HepG2 (cell line): ENCODE data around the gene GAD2. TPM values are rescaled to one million over a fixed set of nuclear protein-coding genes. Genes with fewer than 3 reads are reported as not detected.
A peak's percentile ranks its signal among the peaks of the same experiment; 100 is the strongest.
"Not testable (repeated sequence)": the region's sequence is repeated elsewhere in the genome, so short reads cannot be mapped to it uniquely, and the experiment has no call there.

Experiments used
- FOXP4 ChIP-seq: sonication (generic); formaldehyde crosslinking; IDR thresholded peaks from 2 replicates; pipeline ENCODE4 v1.4.0; 2020; ENCODE audit warnings: missing genetic modification reagents
- HNF4G ChIP-seq, 2 experiments: sonication (generic) in 1 of 2; formaldehyde crosslinking in 1 of 2; IDR thresholded peaks; 2 replicates each; pipeline versions ENCODE4 v1.4.0 to v1.6.1; 2011 to 2020; ENCODE audit warnings: borderline replicate concordance in 2 of 2, low read depth in 2 of 2, mild to moderate bottlenecking in 2 of 2, low read length in 1 of 2, missing genetic modification reagents in 1 of 2, moderate library complexity in 1 of 2
- NCOA2 ChIP-seq: sonication (generic); formaldehyde crosslinking; IDR thresholded peaks from 2 replicates; pipeline ENCODE4 v1.8.0; 2022; ENCODE audit warnings: inconsistent platforms
- NR2F6 ChIP-seq, 2 experiments: IDR thresholded peaks; 2 replicates each; pipeline ENCODE4 v1.6.1; 2016; ENCODE audit warnings: antibody characterized with exemption in 1 of 2, mild to moderate bottlenecking in 1 of 2
- RARA ChIP-seq: IDR thresholded peaks from 2 replicates; pipeline ENCODE4 v1.6.1; 2016; ENCODE audit warnings: missing genetic modification reagents, missing compliant biosample characterization
- SOX13 ChIP-seq, 3 experiments: fragments of 450-650 bp in 1 of 3; sonication (generic) in 1 of 3; formaldehyde crosslinking in 1 of 3; IDR thresholded peaks in 2 of 3; conservative IDR thresholded peaks in 1 of 3; 2 replicates each; pipeline versions ENCODE4 v1.5.0 to v1.6.1; 2016 to 2020; ENCODE audit warnings: antibody characterized with exemption in 1 of 3, mild to moderate bottlenecking in 1 of 3, missing compliant biosample characterization in 1 of 3, missing genetic modification reagents in 1 of 3, moderate library complexity in 1 of 3
- TRIM24 ChIP-seq: sonication (generic); formaldehyde crosslinking; IDR thresholded peaks from 2 replicates; pipeline ENCODE4 v1.8.0; 2022; ENCODE audit warnings: mild to moderate bottlenecking, missing genetic modification reagents
- polyA plus RNA-seq, 8 experiments: library from polyadenylated mRNA; depleted of rRNA in 3 of 8; stranded (reverse) in 7 of 8; unstranded in 1 of 8; fragments of >200 nt; fragmentation: Illumina TruSeq in 4 of 8; extraction: Trizol in 4 of 8; gene quantifications; 2 replicates each; pipeline versions ENCODE4 v1.2.1 to v1.2.3, GENCODE V29; 2011 to 2016; ENCODE audit warnings: low read depth in 4 of 8, missing spikeins in 1 of 8, mixed read lengths in 1 of 8; ENCODE audit not compliant: insufficient read depth in 1 of 8
- total RNA-seq, 5 experiments: library from RNA; depleted of rRNA; stranded (reverse); fragments of >200 nt; fragmentation: Illumina TruSeq; extraction: Trizol; gene quantifications; 2 replicates each; pipeline ENCODE4 v1.2.3, GENCODE V29; 2016; ENCODE audit warnings: low read depth in 1 of 5

The GAD2 gene
- total and polyA plus RNA-seq, 2 of the 13 experiments (the other 11 are each of a cell fraction or from before 2014, with no cell fraction given): not detected

- TF ChIP-seq NCOA2 (peak; percentile 26; the same call in 1 of the 2 replicates), FOXP4 (CRISPR knock-in tag) (0 out of 2 replicates have a peak, but pooled peaks have one; percentile 20), HNF4G (IDR thresholded peaks at IDR 0.05; ENCODE audit: borderline replicate concordance, low read depth, low read length) (peak; percentile 45; the same call in 1 of the 2 replicates), RARA (CRISPR knock-in tag) (peak; percentile 22; the same call in 1 of the 2 replicates), SOX13 (IDR thresholded peaks at IDR 0.05) (peak; percentile 43; the same call in 1 of the 2 replicates), SOX13 (CRISPR knock-in tag; conservative IDR thresholded peaks at IDR 0.05 in 1 of 2, IDR thresholded peaks at IDR 0.05 in 1 of 2) (peak in 1 of 2 experiments; percentile 77; a peak in 2 of 4 replicates), NR2F6 (IDR thresholded peaks at IDR 0.05) (peak; percentile 33; the same call in 1 of the 2 replicates), TRIM24 (CRISPR knock-in tag) (0 out of 2 replicates have a peak, but pooled peaks have one; percentile 25)
- not testable (repeated sequence) for TF ChIP-seq HNF4G (CRISPR knock-in tag; IDR thresholded peaks at IDR 0.05; ENCODE audit: borderline replicate concordance, low read depth); NR2F6 (CRISPR knock-in tag; IDR thresholded peaks at IDR 0.05)
- TF ChIP-seq, all 625 proteins: peak for 22; not testable (repeated sequence) for 603
These were observed 132.3 kb downstream of the GAD2 start (continued) for GRCh38 chr10:26348821-26349417.

Other genes starting within 250 kb of the GAD2 start
- gene APBB1IP, start 221.6 kb downstream of the GAD2 start, total RNA-seq (2016; rRNA removed; fragmentation: Illumina TruSeq; extraction: Trizol): not detected in 2 replicates
- 0.08 TPM in 1 of 2 replicates, not detected in the other for gene APBB1IP, start 221.6 kb downstream of the GAD2 start, polyA plus RNA-seq (2011; rRNA removed)